ENCODE results near the gene LYZ.

LYZ gene

GRCh38 chr12:69389831-69390230, 41.6 kb downstream of the LYZ start:
- DNase-seq, result no peak

- no peak for DNase-seq
Observed at GRCh38 chr12:69392179-69392928, 44.2 kb downstream of the LYZ start.

- no peak for DNase-seq
Observed at GRCh38 chr12:69396041-69396440, 47.9 kb downstream of the LYZ start.

- no peak for DNase-seq
Observed at GRCh38 chr12:69396963-69397362, 48.8 kb downstream of the LYZ start.

- no peak for DNase-seq
Observed at GRCh38 chr12:69397978-69398377, 49.8 kb downstream of the LYZ start.

- DNase-seq, result no peak
Observed at GRCh38 chr12:69401940-69402339, 53.8 kb downstream of the LYZ start.
